Measurements from ENCODE around the gene LACTBL1.

DNA sequence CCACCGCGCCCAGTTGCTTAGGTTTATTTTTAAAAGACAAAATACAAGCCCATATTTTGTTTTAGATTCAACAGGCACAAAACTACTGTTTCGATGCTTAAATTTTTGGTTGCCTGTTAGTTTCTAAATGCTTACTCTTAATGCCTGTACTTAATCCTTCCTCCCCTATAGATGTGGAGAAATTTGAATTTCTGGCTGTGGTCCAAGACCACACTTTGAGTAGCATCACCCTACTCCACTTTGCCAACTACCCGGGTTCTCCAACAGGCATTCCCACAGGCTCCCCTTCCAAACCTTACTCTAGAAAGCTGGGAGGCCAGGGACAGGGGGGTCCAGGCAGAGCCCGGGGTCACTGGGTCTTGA lies 20.0 kb downstream of the LACTBL1 start:
- TF ChIP-seq CTCF (IDR thresholded peaks at IDR 0.05) = no peak
- TF ChIP-seq EP300 (IDR thresholded peaks at IDR 0.05) = no peak
- TF ChIP-seq POLR2A (IDR thresholded peaks at IDR 0.05) = no peak

Measured in ovary (tissue), 3 donors.